Stimulated activated CD8-positive, alpha-beta memory T cell treated with anti-CD3 and anti-CD28 coated beads, Interleukin-2, amount 100 ng/mL, for 48 hours (primary cell): ENCODE data around the gene TGM2.
"Not testable (repeated sequence)": the region's sequence is repeated elsewhere in the genome, so short reads cannot be mapped to it uniquely, and the experiment has no call there.

ENCODE experiments used
- DNase-seq, 2 donors: peaks; one replicate each; pipeline ENCODE4 v3.0.0-alpha.2; 2020; ENCODE audit warnings: low read depth in 2 of 2

Gene TGM2

DNA sequence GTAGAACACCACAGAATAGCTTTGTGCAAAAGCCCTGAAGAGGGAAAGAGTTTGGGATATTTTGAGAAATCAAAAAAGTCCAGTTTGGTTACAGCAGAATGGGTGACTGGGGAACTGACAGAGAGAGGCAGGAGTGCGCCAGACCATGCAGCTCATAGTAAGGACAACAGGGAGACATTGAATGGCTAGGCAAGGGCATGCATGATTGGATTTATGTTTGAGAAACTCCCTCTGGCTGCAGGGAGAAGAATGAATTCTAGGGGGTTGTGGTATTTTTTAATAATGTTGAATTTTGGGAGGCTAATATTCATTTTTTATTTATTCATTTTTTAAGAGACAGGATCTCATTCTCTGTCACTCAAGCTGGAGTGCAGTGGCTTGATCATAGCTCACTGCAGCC is 49.9 kb downstream of the TGM2 start:
- no peak for DNase-seq

DNA sequence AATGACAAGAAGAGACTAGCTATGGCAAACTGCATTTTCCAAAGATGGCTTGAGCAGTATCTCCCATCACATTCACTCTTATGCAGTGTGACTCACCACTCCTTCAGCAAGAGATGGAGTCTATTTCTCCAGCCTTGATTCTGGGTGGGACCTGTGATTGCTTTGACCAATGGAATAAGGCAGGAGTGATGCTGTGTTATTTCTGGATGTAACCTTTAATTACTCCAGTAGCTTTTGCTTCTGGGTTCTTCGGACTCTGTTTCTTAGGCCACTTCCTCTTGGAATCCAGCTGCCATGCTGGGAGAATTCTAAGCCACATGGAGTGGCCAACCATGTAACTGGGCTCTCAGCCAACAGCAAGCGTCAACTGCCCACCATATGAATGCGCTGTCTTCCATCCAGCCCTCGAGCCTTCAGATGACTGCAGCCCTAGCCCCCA is 50.7 kb downstream of the TGM2 start:
- no peak for DNase-seq

DNA sequence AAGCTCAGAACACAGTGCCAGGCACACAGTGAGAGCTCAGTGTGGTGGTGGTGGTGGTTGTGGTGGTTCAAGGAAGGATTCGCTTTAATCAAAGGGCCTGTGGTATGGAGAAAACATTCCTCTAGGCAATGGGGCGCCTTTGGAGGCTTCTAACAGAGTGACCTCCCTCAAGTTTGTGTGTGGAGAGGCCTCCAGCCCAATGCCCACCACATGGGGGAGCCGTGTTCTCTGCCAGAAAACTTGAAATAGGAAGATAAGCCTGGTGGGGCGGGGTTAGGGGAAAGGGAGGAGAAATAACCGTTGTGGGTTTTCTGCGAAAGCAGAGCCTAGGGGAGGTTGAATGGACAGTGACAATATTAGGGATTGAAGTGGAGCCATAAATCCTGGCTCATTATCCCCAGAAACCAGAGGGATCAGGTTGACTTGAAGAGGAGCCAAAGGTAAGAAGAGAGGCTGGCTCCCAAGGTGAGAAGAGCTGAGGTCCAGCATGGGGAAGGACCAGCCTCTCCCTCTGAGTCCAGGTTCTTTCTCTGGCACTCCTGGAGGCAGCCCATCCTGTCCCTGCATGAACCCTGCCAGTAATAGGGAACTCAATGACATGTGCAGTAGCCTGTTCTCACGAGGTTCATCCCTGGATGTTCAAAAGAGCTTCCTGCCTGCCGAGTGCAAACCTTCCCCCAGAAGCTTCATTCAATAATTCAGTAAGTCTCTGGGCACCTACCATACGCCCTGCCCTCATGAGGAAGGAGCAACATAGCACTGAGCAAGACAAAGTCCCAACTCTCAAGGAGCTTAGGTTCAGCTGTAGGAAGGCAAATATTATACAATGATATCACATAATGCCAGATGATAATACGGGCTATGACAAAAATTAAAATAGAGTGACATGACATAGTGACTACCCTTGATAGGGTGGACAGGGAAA is 51.4 kb downstream of the TGM2 start:
- DNase-seq = peak in 1 of 2 donors; percentile 3

DNA sequence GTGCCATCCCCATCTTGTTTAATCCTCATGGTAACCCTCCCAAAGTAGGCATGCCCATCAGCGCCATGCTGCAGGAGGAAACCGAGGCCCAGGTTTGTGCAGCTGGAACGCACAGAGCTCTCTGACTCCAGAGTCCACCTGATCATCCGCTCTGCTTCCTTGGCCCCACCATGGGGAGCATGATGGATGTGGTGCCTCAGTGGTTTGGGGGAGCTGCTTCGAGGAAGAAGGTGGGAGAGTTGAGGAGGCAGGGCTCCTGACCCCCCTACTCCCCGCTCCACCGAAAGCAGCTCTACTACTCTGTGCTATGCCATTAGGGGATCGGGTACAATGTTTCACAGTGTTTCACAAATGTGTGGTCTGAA is 52.2 kb downstream of the TGM2 start:
- no peak for DNase-seq

DNA sequence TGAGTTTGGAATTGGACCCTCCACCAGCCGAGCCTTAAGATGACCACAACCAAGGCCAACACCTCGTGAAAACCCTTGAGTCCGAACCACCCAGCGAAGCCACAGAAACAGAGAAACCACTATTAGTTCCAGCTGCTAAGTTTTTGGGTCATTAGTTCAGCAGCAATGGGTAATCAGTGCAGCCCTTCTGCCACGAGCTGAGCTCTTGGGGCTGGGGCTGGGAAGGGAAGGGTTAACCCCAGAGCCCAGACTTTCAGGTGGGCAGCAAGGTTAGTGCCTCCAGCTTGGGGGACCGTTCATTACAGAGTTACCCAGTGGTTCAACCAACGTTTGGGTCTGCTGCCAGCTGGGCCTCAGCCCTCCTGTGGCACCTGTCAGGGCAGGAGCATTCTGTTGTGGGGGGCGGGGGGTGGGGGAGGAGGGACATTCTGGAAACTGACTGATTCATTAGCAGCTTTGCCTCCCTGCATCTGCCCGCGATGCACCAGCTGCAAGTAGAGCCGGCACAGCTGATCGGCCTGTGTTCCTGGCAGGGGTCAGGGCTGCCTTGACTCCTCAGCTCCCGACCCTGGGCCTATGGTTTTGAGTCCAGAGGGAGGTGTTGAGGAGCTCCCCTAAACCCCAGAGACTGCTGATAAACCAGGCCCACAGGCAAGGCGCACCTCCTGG is 52.7 kb downstream of the TGM2 start:
- no peak for DNase-seq

DNA sequence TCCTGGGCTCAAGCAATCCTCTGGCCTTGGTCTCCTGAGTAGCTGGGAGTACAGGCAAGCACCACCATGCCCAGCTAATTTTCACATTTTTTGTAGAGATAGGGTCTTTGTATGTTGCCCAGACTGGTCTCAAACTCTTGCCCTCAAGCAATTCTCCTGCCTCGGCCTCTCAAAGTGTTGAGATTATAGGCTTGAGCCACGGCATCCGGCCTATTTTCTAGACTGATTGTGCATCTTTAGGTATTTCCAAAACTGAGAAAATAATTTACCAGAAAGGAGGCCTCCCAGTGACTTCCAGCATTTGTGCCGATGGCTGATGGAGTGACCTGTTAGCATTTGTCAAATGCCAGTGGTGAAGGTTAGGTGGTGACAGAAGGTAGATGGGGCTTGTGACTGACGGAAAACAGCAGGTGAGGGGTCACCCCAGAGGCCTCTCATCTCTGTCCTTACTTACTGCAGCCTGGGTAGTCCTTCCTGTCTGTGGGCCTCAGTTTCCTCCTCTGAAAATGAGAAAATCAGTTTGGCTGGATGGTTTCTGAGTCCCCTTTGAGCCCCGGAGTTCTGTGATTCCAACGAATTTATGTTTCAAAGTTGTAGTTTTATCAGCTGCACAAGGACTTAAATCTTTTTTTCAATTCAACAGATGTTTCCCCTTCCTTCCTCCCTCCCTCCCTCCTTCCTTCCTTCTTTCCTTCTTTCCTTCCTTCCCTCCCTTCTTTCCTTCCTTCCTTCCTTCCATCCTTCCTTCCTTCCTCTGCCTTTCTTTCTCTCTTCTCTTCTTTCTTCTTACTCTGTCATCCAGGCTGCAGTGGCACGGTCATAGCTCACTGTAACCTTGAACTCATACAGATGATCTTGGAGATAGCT is 53.5 kb downstream of the TGM2 start:
- no peak for DNase-seq

DNA sequence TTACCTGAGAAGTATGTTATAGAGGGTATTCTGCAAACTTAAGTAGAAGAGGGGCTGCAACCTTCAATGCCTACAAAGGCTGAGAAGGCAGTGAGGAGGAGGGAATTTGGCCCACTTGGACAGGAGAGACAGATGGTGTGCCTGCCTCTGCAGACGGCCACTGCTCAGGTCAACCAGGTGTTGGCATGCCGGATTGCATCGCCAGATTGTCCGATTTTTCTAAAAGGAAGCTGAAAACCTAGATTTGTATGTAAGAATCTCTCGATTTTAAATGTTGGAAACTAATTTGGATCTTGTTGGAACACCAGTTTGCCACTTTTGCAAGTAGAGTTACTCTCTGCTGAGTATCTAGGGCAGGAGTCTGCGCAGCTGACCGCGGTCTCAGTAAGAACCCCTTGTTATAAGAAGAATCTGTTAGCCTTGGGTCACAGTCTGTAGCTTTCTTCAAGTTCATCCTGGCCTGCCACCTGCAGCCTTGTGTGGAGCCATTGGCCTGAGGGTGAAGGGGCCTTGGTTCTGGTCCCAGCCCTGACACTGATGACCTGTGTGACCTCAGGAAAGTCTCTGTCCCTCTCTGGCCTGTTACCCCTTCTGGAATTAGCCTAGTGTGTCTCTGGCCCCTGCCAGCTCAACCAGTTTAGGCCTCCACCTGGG is 54.4 kb downstream of the TGM2 start:
- no peak for DNase-seq

DNA sequence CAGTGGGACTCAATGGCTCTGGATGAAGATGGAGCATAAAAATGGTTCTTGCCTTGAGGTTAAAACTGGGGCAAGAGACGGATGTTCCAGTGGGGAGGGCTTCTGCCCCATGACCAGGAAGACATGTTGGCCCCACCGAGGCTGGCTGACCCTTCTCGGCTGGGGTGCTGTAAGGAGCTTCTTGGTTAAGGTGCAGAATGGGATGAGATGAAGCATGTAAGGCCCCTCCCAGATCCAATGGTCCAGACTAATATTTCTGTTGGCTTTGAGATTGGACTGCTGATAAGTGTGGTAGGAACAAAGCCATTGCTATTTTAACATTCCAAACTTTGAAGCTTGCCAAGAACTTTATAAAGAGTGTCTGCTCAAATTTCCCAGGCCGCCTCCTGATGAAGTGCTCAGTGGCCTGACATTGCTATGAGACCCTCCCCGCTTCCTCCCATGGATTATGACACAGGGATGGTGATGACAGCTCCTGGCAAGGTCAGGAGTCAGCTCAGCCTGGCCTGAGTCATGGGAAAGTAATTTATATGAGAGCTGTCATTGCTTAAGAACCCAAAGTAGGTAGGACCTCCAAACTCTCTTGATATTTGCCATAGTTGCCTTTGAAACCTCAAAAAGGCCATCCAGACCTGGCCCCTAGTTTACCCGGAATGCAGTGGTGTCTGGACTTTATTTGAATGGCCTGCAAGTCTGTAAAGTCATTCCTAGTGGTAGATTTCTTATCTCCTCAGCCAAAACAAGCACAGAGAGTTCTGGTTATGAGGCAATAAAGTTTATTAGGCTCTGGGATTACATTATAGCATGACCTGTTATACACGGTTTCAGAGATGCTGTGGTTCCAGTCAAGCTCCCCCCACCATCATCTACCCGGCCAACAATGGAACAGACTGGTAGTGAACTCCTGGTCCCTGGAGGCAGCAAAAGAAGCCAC is 55.2 kb downstream of the TGM2 start:
- no peak for DNase-seq

DNA sequence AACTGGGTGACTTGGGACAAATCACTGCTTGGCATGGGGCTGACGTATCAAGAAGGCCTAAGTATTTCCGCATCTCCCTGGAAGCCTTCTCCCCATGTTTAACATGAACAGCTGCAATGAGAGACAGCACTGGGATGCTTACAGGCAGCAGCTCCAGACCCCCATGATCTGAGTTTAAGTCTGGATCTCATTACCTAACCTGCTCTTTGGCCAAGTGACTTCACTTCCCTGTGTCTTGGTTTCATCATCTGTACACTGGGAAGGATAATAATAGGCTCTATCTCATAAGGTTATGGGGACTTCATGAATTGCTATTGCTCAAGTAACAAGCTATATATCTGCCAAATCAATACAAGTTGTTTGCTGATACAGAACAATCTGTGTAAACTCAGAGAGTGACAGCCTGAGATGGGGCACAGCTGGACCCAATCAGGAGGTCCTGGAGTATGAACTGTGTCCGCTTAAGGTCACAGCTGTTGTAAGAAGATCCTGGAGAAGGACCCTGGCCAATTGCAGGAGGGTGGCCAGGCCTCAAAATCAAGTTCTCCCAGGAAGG is 56.0 kb downstream of the TGM2 start:
- no peak for DNase-seq

DNA sequence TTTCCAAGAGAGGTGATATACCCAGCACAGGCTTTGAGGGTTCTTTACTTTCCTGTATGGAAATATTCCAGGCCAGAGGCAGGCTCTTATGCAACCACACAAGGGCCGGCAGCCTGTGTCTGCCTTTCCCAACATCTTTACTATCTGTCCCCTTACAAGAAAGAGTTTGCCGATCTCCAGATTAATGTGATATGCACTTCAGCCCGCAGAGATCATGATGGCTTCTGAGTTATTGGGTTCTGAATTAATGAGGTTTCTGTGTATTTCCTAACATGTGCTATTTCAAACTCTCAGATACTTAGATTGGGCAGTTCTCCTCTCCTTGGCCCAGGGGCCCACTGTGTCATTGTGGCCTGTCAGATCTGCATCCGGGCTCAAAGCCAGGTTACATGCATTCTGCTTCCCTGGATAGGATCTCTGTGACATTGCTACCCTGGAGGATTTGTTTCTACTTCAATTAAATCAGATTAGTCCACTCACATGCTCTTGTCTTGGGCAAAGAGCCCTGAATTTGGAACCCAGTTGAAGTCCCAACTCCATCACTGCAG is 56.6 kb downstream of the TGM2 start:
- no peak for DNase-seq

DNA sequence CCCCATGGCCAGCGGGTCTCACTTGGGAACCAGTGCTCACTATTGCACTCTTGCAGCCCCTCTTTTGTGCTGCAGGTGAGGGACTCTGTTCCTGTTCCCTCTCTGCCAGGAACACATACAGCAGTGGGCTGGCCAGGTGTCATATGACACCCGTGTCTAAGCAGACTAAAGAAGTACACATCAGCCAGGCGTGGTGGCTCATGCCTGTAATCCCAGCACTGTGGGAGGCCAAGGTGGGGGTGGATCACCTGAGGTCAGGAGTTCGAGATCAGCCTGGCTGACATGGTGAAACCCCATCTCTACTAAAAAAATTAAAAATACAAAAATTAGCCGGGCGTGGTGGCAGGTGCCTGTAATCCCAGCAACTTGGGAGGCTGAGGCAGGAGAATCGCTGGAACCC is 57.2 kb downstream of the TGM2 start:
- DNase-seq = not testable (repeated sequence)

DNA sequence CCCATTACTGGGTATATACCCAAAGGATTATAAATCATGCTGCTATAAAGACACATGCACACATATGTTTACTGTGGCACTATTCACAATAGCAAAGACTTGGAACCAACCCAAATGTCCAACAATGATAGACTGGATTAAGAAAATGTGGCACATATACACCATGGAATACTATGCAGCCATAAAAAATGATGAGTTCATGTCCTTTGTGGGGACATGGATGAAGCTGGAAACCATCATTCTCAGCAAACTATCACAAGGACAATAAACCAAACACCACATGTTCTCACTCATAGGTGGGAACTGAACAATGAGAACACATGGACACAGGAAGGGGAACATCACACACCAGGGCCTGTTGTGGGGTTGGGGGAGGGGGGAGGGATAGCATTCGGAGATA is 57.7 kb downstream of the TGM2 start:
- DNase-seq = not testable (repeated sequence)

DNA sequence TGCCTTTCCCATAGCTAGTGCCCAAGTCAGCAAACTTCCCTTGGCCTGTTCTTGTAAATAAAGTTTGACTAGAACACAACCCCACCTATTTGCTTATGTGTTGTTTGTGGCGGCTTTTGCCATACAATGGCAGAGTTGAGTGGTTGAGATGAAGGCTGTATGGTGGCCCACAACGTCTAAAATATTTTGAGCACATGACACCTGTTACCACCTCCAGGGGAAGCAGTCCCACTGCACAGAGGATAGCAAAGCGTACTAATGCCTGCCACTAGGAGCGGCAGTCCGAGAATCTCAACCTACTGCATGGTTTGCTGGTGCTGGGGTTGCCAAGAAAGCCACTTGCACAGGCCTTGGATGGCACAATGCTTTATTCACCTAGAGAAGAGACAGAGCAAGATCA is 58.6 kb downstream of the TGM2 start:
- DNase-seq = no peak

DNA sequence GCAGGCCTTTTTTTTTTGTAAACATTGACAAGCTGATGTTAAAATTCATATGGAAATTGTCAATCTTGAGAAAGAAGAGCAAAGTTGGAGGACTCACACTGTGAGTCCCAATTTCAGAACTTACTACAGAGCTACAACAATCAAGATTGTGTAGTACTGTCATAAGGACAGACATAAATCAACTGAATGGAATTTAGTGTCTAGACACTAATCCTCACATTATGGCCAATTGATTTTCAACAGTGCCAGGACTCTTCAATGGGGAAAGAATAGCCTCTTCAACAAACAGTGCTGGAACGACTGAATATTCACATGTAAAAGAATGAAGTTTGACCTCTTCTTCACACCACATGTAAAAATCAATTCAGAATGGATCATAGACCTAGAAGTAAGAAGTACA is 60.8 kb downstream of the TGM2 start:
- DNase-seq = no peak

DNA sequence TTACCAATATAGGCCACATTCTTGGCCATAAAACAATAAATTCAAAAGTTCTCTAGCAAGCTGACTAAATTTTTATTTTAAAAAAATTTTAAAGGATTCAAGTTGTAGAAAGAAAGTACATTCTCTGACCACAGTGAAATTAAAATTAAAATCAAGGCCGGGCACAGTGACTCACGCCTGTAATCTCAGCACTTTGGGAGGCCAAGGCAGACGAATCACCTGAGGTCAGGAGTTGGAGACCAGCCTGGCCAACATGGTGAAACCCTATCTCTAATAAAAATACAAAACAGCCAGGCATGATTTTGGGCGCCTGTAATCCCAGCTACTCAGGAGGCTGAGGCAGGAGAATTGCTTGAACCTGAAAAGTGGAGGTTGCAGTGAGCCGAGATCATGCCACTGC is 62.9 kb downstream of the TGM2 start:
- not testable (repeated sequence) for DNase-seq

DNA sequence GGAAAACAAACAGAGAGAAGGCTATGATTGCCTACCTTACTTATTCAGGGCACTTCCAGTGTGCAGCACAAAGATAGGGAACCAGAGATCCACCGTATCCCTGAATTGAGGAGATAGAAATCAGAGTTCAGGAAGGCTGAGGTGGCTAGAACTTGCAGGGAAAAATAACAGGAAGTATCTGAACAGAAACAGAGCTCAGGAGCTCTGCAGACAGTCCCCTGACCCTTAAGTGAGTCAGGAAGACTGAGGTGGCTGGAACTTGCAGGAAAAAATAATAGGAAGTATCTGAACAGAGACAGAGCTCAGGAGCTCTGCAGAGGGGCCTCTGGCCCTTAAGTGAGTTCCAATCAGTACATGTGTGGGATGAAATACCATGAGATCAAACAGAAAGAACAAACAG is 66.1 kb downstream of the TGM2 start:
- no peak for DNase-seq

DNA sequence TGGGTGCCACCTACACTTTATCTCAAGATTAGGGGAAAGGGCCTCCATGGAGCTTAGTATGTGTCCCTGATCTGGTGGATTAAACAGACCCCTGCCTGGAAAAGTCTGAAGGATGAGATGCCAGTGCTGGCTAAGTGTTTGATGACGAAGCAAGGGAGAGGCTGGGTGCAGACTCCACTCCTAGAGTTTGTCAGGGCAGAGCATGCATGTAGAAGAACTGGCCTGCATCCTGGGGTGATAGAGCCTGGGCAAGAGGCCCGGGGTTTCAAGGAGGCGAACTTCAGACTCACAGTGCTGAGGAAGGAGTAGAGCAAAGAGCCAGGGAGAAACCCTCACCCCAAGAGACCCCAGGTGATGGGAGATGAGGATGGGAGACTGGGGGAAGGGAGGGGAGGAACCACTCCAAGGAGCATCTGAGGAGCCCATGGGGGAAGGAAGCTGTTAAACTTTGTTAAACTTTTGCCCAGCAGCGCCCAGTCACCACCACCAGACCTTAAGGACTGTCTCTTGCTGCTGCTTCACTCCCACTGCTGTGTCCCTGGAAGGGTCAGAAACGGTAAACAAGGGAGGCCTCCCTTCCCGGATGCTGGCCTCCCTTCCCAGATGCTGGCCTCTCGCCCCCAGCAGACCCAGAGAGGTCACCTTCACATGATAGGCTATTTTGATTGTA is 69.9 kb downstream of the TGM2 start:
- no peak for DNase-seq

DNA sequence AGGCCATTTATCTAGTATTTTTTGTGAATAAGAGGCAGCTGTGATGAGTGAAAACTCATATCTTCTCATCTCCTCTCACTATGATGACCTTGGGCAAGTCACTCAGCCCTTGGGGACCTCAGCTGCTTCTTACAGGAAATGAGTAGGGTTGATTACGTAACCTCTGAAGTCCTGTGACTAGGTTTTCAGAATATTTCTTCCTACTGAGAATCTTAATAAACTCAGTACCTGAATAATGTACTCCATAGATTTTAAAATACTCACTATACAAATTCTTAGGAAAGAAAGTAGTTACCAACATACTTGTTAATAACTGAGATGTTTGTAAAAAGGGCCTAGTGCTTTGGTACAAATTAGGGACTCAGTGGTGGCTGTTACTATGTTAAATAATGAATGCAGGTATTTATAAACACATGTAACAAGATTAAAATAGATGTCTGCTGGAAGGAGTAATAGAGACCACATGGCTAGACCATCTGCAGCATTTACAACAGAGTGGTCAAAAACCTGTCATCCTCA is 70.6 kb downstream of the TGM2 start:
- DNase-seq = peak in 1 of 2 donors; percentile 12

DNA sequence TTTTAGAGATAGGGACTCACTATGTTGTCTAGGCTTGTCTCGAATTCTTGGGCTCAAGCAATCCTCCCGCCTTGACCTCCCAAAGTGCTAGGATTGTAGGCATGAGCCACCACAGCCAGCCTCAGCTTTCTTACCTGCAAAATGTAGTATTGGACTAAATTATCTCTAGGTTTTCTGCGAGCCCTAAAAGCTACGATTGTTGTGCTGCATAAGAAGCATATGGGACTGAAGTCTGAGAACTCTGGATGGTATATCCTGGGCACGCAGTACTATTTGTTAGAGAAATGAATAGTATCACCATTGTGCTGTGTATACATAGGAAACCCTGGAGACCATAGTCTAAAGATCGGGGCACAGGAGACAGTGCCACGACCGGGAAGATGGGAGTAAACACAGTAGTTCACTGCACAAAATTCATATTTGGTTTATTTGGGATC is 71.4 kb downstream of the TGM2 start:
- no peak for DNase-seq
